Measurements from ENCODE around the gene INKA2. TPM values are rescaled to one million over a fixed set of nuclear protein-coding genes. Genes with fewer than 3 reads are reported as not detected.

INKA2 gene
- total RNA-seq, 1 donor from 2014 or later: 20.4 TPM

DNA sequence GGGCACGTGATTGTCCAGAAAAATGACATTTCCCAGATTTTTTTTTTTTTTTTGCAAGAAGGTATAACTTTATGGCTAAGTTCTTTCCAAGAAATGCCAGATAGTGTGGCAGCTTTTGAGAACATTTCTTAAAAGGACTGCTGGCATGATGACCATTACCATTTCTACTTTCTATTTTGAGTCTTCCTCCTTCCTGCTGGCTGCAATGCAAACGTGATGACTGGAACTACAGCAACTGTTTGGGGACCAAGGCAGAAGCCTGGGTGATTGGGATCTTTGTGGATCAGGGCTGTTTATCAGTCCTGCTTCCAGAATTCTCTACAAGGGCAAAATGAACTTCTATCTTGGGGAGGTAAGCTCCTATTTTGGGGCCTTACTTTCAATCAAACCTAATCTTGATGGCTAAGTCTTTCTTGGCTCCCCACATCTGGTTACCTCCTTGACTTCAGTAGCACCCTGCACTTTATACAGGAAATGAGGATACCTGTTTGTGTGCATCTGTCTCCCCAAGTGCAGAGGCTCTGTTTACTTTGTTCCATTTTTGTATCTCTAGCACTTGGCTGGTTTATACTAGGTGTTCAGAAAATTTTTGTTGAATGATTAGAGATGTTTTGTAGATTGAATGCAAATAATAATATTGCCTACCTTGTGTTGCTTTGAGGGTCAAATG is 12.8 kb upstream of the INKA2 start:
- no peak overlapping the region for H3K4me3 ChIP-seq (ENCODE audit: low read length in 3 of 3)
- H3K27ac ChIP-seq (ENCODE audit: low read depth, low read length): no peak overlapping the region
- H3K36me3 ChIP-seq (ENCODE audit: control insufficient read depth in 3 of 3, insufficient read depth in 3 of 3, low read length in 3 of 3): peaks cover 0 to under 1% (median 0%) of the 10 kb centered on the region in 3 donors
- H3K9me3 ChIP-seq (ENCODE audit: control insufficient read depth in 3 of 3, low read length in 3 of 3): no peaks in the 10 kb centered on the region
- no peaks in the 10 kb centered on the region for H3K27me3 ChIP-seq (ENCODE audit: control insufficient read depth in 3 of 3, insufficient read depth in 3 of 3, low read length in 3 of 3)
- H3K4me1 ChIP-seq (ENCODE audit: control insufficient read depth in 3 of 3, insufficient read depth in 3 of 3, low read length in 3 of 3): peaks cover 10 to 23% (median 13%) of the 10 kb centered on the region in 3 donors
- no peak overlapping the region for H3K9ac ChIP-seq (ENCODE audit: low read depth in 1 of 3, low read length in 3 of 3)

GRCh38 chr1:111750856-111751255 is 11.7 kb upstream of the INKA2 start:
- H3K27me3 ChIP-seq (ENCODE audit: control insufficient read depth in 3 of 3, insufficient read depth in 3 of 3, low read length in 3 of 3): no peaks in the 10 kb centered on the region
- no peaks in the 10 kb centered on the region for H3K9me3 ChIP-seq (ENCODE audit: control insufficient read depth in 3 of 3, low read length in 3 of 3)
- peaks cover 8 to 19% (median 10%) of the 10 kb centered on the region in 3 donors for H3K4me1 ChIP-seq (ENCODE audit: control insufficient read depth in 3 of 3, insufficient read depth in 3 of 3, low read length in 3 of 3)
- H3K9ac ChIP-seq (ENCODE audit: low read depth in 1 of 3, low read length in 3 of 3): no peak overlapping the region
- H3K36me3 ChIP-seq (ENCODE audit: control insufficient read depth in 3 of 3, insufficient read depth in 3 of 3, low read length in 3 of 3): no peaks in the 10 kb centered on the region
- no peak overlapping the region for H3K4me3 ChIP-seq (ENCODE audit: low read length in 3 of 3)
- no peak overlapping the region for H3K27ac ChIP-seq (ENCODE audit: low read depth, low read length)

GRCh38 chr1:111749628-111750027 is 10.4 kb upstream of the INKA2 start:
- H3K27me3 ChIP-seq (ENCODE audit: control insufficient read depth in 3 of 3, insufficient read depth in 3 of 3, low read length in 3 of 3): no peaks in the 10 kb centered on the region
- no peak overlapping the region for H3K4me3 ChIP-seq (ENCODE audit: low read length in 3 of 3)
- no peaks in the 10 kb centered on the region for H3K9me3 ChIP-seq (ENCODE audit: control insufficient read depth in 3 of 3, low read length in 3 of 3)
- no peak overlapping the region for H3K27ac ChIP-seq (ENCODE audit: low read depth, low read length)
- no peaks in the 10 kb centered on the region for H3K36me3 ChIP-seq (ENCODE audit: control insufficient read depth in 3 of 3, insufficient read depth in 3 of 3, low read length in 3 of 3)
- peaks cover 8 to 15% (median 8%) of the 10 kb centered on the region in 3 donors for H3K4me1 ChIP-seq (ENCODE audit: control insufficient read depth in 3 of 3, insufficient read depth in 3 of 3, low read length in 3 of 3)
- H3K9ac ChIP-seq (ENCODE audit: low read depth in 1 of 3, low read length in 3 of 3): no peak overlapping the region

- Histone ChIP-seq H3K9ac (ENCODE audit: low read depth in 1 of 3, low read length in 3 of 3) (no peak overlapping the region), H3K9me3 (ENCODE audit: control insufficient read depth in 3 of 3, low read length in 3 of 3) (no peaks in the 10 kb centered on the region), H3K27me3 (ENCODE audit: control insufficient read depth in 3 of 3, insufficient read depth in 3 of 3, low read length in 3 of 3) (no peaks in the 10 kb centered on the region), H3K27ac (ENCODE audit: low read depth, low read length) (no peak overlapping the region), H3K4me3 (ENCODE audit: low read length in 3 of 3) (no peak overlapping the region), H3K4me1 (ENCODE audit: control insufficient read depth in 3 of 3, insufficient read depth in 3 of 3, low read length in 3 of 3) (peaks cover 8 to 17% (median 8%) of the 10 kb centered on the region in 3 donors), H3K36me3 (ENCODE audit: control insufficient read depth in 3 of 3, insufficient read depth in 3 of 3, low read length in 3 of 3) (no peaks in the 10 kb centered on the region)
Measured at GRCh38 chr1:111747947-111748346, 8.8 kb upstream of the INKA2 start.

DNA sequence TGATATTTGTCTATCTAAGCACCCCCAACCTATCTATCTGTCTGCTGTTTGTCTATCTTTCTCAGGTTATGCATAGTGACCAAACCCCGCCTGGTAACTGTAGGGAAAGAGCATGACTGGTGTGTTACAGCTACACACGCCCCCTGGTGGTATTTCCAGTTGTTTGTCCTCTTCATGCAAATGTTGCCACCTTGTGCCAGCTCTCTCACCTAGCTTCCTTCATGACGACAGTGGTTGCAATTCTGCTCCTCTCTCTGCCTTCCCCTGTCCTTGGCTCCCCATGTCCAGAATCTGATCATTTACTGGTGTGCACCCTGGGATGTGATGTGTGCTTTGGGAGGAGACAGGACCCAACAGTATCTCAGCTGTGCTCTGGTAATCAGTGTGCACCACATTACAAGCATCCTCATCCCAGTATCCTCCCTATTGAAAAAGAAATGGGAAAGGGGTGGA is 8.1 kb upstream of the INKA2 start:
- Histone ChIP-seq H3K27me3 (ENCODE audit: control insufficient read depth in 3 of 3, insufficient read depth in 3 of 3, low read length in 3 of 3) (no peaks in the 10 kb centered on the region), H3K36me3 (ENCODE audit: control insufficient read depth in 3 of 3, insufficient read depth in 3 of 3, low read length in 3 of 3) (no peaks in the 10 kb centered on the region), H3K9ac (ENCODE audit: low read depth in 1 of 3, low read length in 3 of 3) (no peak overlapping the region), H3K4me1 (ENCODE audit: control insufficient read depth in 3 of 3, insufficient read depth in 3 of 3, low read length in 3 of 3) (peaks cover 8 to 17% (median 8%) of the 10 kb centered on the region in 3 donors), H3K27ac (ENCODE audit: low read depth, low read length) (no peak overlapping the region), H3K4me3 (ENCODE audit: low read length in 3 of 3) (no peak overlapping the region), H3K9me3 (ENCODE audit: control insufficient read depth in 3 of 3, low read length in 3 of 3) (no peaks in the 10 kb centered on the region)

GRCh38 chr1:111746614-111746999 is 7.4 kb upstream of the INKA2 start:
- H3K27ac ChIP-seq (ENCODE audit: low read depth, low read length): no peak overlapping the region
- H3K9ac ChIP-seq (ENCODE audit: low read depth in 1 of 3, low read length in 3 of 3): no peak overlapping the region
- H3K4me3 ChIP-seq (ENCODE audit: low read length in 3 of 3): no peak overlapping the region
- H3K27me3 ChIP-seq (ENCODE audit: control insufficient read depth in 3 of 3, insufficient read depth in 3 of 3, low read length in 3 of 3): no peaks in the 10 kb centered on the region
- peaks cover 8 to 17% (median 8%) of the 10 kb centered on the region in 3 donors for H3K4me1 ChIP-seq (ENCODE audit: control insufficient read depth in 3 of 3, insufficient read depth in 3 of 3, low read length in 3 of 3)
- no peaks in the 10 kb centered on the region for H3K36me3 ChIP-seq (ENCODE audit: control insufficient read depth in 3 of 3, insufficient read depth in 3 of 3, low read length in 3 of 3)
- H3K9me3 ChIP-seq (ENCODE audit: control insufficient read depth in 3 of 3, low read length in 3 of 3): no peaks in the 10 kb centered on the region

GRCh38 chr1:111745675-111746613 is 6.7 kb upstream of the INKA2 start:
- no peaks in the 10 kb centered on the region for H3K27me3 ChIP-seq (ENCODE audit: control insufficient read depth in 3 of 3, insufficient read depth in 3 of 3, low read length in 3 of 3)
- no peak overlapping the region for H3K27ac ChIP-seq (ENCODE audit: low read depth, low read length)
- peaks cover 8 to 17% (median 8%) of the 10 kb centered on the region in 3 donors for H3K4me1 ChIP-seq (ENCODE audit: control insufficient read depth in 3 of 3, insufficient read depth in 3 of 3, low read length in 3 of 3)
- no peaks in the 10 kb centered on the region for H3K9me3 ChIP-seq (ENCODE audit: control insufficient read depth in 3 of 3, low read length in 3 of 3)
- H3K9ac ChIP-seq (ENCODE audit: low read depth in 1 of 3, low read length in 3 of 3): no peak overlapping the region
- H3K36me3 ChIP-seq (ENCODE audit: control insufficient read depth in 3 of 3, insufficient read depth in 3 of 3, low read length in 3 of 3): no peaks in the 10 kb centered on the region
- no peak overlapping the region for H3K4me3 ChIP-seq (ENCODE audit: low read length in 3 of 3)

DNA sequence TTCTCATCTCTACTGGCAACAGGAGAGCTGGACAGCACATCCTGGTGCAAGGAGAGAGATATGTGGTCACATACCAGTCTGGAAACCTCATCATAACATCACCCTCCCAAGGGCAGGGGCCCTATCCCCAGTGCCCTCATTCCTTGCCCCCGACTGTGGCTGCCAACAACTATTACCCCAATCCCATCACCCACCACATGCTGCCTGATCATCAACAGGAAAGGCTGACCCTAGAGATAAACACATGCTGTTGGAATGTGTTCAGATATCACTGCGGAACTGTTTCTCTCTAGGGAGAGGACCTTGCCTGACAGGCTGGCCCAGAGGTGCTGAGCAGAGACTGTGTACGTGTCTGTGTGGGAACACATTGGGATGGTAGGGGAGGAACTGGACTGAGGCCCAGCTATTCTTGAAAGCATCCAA is 4.5 kb upstream of the INKA2 start:
- H3K4me1 ChIP-seq (ENCODE audit: control insufficient read depth in 3 of 3, insufficient read depth in 3 of 3, low read length in 3 of 3): peaks cover 21 to 34% (median 22%) of the 10 kb centered on the region in 3 donors
- H3K27ac ChIP-seq (ENCODE audit: low read depth, low read length): no peak overlapping the region
- no peaks in the 10 kb centered on the region for H3K9me3 ChIP-seq (ENCODE audit: control insufficient read depth in 3 of 3, low read length in 3 of 3)
- no peaks in the 10 kb centered on the region for H3K36me3 ChIP-seq (ENCODE audit: control insufficient read depth in 3 of 3, insufficient read depth in 3 of 3, low read length in 3 of 3)
- no peaks in the 10 kb centered on the region for H3K27me3 ChIP-seq (ENCODE audit: control insufficient read depth in 3 of 3, insufficient read depth in 3 of 3, low read length in 3 of 3)
- no peak overlapping the region for H3K4me3 ChIP-seq (ENCODE audit: low read length in 3 of 3)
- H3K9ac ChIP-seq (ENCODE audit: low read depth in 1 of 3, low read length in 3 of 3): no peak overlapping the region

DNA sequence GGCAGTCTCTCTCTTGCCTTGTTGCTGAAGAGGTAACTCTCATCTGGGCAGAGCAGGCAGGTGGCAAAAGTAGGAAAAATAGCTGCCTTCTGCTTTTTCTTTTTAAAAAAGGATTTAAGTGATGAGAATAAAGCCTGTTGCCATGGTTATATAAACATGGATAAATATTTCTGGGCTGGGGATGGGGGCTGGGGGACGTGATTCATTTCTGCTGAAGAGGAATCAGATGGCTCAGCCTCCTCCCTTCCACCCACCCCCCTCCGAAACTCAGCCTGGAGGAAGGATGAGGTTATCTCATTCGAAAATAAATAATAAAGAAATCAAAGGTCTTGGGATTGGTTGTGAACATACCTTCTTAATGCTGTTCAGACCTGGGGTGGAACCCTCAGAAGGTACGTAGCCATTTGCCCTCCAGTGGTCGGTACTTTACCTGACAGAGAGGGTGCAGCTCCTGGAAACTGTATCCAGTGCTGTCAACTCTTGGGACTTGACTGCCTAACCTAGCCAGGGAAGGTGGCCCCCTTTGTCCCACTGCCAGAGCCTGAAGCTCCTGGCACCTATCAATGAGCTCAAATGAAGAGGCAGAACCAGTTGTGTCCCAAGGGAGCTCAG is 3.8 kb upstream of the INKA2 start:
- Histone ChIP-seq H3K27me3 (ENCODE audit: control insufficient read depth in 3 of 3, insufficient read depth in 3 of 3, low read length in 3 of 3) (no peaks in the 10 kb centered on the region), H3K36me3 (ENCODE audit: control insufficient read depth in 3 of 3, insufficient read depth in 3 of 3, low read length in 3 of 3) (no peaks in the 10 kb centered on the region), H3K4me3 (ENCODE audit: low read length in 3 of 3) (no peak overlapping the region), H3K27ac (ENCODE audit: low read depth, low read length) (no peak overlapping the region), H3K4me1 (ENCODE audit: control insufficient read depth in 3 of 3, insufficient read depth in 3 of 3, low read length in 3 of 3) (peaks cover 26 to 39% (median 27%) of the 10 kb centered on the region in 3 donors), H3K9me3 (ENCODE audit: control insufficient read depth in 3 of 3, low read length in 3 of 3) (no peaks in the 10 kb centered on the region), H3K9ac (ENCODE audit: low read depth in 1 of 3, low read length in 3 of 3) (no peak overlapping the region)

Measured in skeletal muscle tissue (tissue), 4 donors.